ENCODE data around the gene PBX1.

DNA sequence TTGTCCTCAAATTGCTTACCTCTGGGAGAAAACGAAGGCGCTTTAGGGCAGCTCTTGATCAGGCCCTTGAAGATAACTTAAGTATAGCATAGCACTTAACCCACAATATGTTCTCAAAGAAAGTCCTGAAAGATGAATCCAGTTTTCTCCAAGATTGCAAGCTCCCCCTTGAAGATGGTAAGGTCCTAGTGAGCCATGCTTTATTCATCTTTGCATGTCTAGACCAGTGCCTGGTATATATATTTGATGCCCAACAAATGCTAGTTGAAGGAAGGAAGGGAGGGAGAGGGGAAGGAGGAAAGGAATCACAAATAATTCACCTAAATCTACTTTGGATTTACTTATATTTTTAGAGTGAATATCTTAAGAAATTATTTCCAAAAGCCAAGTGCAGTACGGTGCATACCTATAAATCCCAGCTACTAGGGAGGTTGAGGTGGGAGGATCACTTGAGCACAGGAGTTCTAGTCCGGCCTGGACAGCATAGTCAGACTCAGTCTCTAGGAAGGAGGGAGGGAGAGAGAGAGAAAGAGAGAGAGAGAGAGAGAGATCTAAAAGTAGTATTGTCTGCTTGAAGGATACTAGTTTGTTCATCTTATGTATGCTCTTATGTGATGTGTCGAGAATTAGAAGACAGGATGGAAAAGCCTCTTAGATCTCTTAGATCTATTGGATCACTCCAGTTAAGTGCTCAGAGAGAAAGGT, 25.0 kb downstream of the PBX1 start:
- TF ChIP-seq SPI1 (IDR thresholded peaks at IDR 0.05; ENCODE audit: low read depth, low read length) (no peak), POLR2A (IDR thresholded peaks at IDR 0.05; ENCODE audit: low read depth, low read length) (no peak), TAF1 (IDR thresholded peaks at IDR 0.05; ENCODE audit: low read depth, low read length) (no peak)

Measured in GM12891 (cell line).